CD4-positive, alpha-beta T cell (primary cell): ENCODE results near the gene SYT2. TPM values are rescaled to one million over a fixed set of nuclear protein-coding genes. Genes with fewer than 3 reads are reported as not detected.

Source experiments
- ATAC-seq: fragments of 200-7000 bp; cut with Tn5 transposase; one replicate; pipeline ENCODE4 v1.10.0; 2022; ENCODE audit warnings: mild to moderate bottlenecking; ENCODE audit not compliant: poor library complexity
- CTCF ChIA-PET: fragments of 350-600 bp; sonication (Branson Sonifier 250); formaldehyde crosslinking; loops from one replicate; lab custom pipeline; 2021; ENCODE audit warnings: antibody characterized with exemption, inconsistent platforms; lab: Charles Lee
- POLR2A ChIA-PET: fragments of 350-600 bp; sonication (Branson Sonifier 250); formaldehyde crosslinking; loops from one replicate; lab custom pipeline; 2021; ENCODE audit warnings: antibody characterized with exemption, inconsistent platforms; lab: Charles Lee
- DNase-seq, 14 experiments: peaks; one replicate each; pipeline ENCODE4 v3.0.0-alpha.2; 2013 to 2020; ENCODE audit warnings: mixed read lengths in 2 of 14
- H3K27ac ChIP-seq, 2 donors: one replicate each; pipeline versions ENCODE4 v1.5.1 to v1.7.0; 2013; ENCODE audit warnings: low read length in 2 of 2, low read depth in 1 of 2, mild to moderate bottlenecking in 1 of 2
- H3K27me3 ChIP-seq, 2 experiments: 1 replicate in 1 of 2; 2 replicates in 1 of 2; pipeline versions ENCODE4 v1.6.1 to v1.7.0; 2013; ENCODE audit warnings: low read length in 2 of 2, control low read depth in 1 of 2, mild to moderate bottlenecking in 1 of 2, moderate library complexity in 1 of 2; ENCODE audit not compliant: insufficient read depth in 2 of 2, control insufficient read depth in 1 of 2
- H3K36me3 ChIP-seq: one replicate; pipeline ENCODE4 v1.6.1; 2013; ENCODE audit warnings: low read length, control low read depth; ENCODE audit not compliant: insufficient read depth
- H3K4me1 ChIP-seq: one replicate; pipeline ENCODE4 v1.6.1; 2013; ENCODE audit warnings: low read length, control low read depth; ENCODE audit not compliant: insufficient read depth
- H3K4me3 ChIP-seq: one replicate; pipeline ENCODE4 v1.5.1; 2013; ENCODE audit warnings: mild to moderate bottlenecking, low read length, moderate library complexity
- H3K9me3 ChIP-seq, 2 experiments: 1 replicate in 1 of 2; 2 replicates in 1 of 2; pipeline versions ENCODE4 v1.6.1 to v1.7.0; 2013; ENCODE audit warnings: low read length in 2 of 2, mild to moderate bottlenecking in 2 of 2, control low read depth in 1 of 2, moderate library complexity in 1 of 2; ENCODE audit not compliant: control insufficient read depth in 1 of 2, insufficient read depth in 1 of 2
- H3K27ac Mint-ChIP-seq: one replicate; pipeline ENCODE4 v1.8.0; 2020; ENCODE audit warnings: mixed read lengths
- H3K27me3 Mint-ChIP-seq: one replicate; pipeline ENCODE4 v1.8.0; 2021; ENCODE audit warnings: mixed read lengths
- H3K36me3 Mint-ChIP-seq: one replicate; pipeline ENCODE4 v1.8.0; 2021; ENCODE audit warnings: low read depth, mixed read lengths
- H3K4me1 Mint-ChIP-seq: one replicate; pipeline ENCODE4 v1.8.0; 2021; ENCODE audit warnings: low read depth, mixed read lengths
- H3K4me3 Mint-ChIP-seq: one replicate; pipeline ENCODE4 v1.8.0; 2020; ENCODE audit warnings: mild to moderate bottlenecking, mixed read lengths
- H3K9me3 Mint-ChIP-seq: one replicate; pipeline ENCODE4 v1.8.0; 2020; ENCODE audit warnings: mixed read lengths
- intact Hi-C, 2 experiments: fragments of 100-400 bp; cut with DNase I in 1 of 2; cut with micrococcal nuclease in 1 of 2; formaldehyde crosslinking; loops; one replicate each; pipeline versions ENCODE4 v1.15.1 to v1.9.0; 2023 to 2025; cut with DNase I, micrococcal nuclease
- total RNA-seq, 174 experiments: library from RNA in 2 of 174; stranded (reverse) in 2 of 174; gene quantifications; one replicate each; pipeline ENCODE4 v1.2.3 and lab custom pipeline; 2021 to 2026
- TF ChIP-seq, protein P1 (sequence below): fragments of 200-600 bp; IDR thresholded peaks from one replicate; pipeline ENCODE4 v1.8.0; 2022; ENCODE audit warnings: antibody characterized with exemption, mild to moderate bottlenecking

The SYT2 gene
- total RNA-seq, 2 experiments from 2014 or later: not detected

DNA sequence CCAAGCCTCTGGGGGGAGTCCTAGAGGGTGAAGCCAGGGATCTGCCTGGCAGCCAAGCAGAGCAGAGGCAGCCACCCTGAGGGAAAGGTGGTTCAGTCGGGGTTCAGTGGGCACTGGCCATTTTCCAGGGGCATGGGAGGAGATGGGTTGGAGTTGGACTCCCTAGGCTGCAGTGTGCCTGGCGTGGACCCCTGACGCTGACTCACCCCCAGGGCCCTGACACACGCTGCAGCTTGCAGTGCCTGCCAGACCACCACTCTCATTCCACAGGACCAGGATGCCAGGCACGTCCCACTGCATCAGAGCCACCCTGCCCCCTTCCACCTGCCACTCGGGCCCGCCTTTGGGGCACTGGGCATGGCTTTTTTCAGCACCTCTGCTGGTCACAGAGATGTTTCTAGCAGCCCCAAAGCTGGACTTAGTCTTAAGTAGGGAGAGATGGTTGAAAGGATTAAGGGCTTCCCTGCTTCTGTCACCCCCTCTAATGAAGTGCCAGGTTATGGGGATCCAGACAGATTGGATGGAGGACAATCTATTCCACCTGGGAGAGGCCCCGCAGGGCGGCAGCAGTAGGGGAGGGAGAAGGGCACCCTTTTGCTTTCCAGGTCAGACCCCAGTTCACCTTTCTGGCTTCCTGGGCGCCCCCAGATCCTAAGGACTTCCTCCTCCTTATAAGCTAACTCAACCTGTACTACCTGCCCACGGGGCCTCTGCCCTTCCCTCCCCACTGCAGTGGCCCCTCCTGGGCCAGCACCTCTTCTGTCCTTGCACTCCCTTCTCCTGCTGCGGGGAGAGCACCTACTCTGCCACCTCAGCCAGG is 1.6 kb downstream of the SYT2 start:
- TF ChIP-seq, protein P1, sequence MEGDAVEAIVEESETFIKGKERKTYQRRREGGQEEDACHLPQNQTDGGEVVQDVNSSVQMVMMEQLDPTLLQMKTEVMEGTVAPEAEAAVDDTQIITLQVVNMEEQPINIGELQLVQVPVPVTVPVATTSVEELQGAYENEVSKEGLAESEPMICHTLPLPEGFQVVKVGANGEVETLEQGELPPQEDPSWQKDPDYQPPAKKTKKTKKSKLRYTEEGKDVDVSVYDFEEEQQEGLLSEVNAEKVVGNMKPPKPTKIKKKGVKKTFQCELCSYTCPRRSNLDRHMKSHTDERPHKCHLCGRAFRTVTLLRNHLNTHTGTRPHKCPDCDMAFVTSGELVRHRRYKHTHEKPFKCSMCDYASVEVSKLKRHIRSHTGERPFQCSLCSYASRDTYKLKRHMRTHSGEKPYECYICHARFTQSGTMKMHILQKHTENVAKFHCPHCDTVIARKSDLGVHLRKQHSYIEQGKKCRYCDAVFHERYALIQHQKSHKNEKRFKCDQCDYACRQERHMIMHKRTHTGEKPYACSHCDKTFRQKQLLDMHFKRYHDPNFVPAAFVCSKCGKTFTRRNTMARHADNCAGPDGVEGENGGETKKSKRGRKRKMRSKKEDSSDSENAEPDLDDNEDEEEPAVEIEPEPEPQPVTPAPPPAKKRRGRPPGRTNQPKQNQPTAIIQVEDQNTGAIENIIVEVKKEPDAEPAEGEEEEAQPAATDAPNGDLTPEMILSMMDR: no peak
- H3K9me3 ChIP-seq: peaks cover 0 to 11% of the 10 kb centered on the region in 2 experiments
- H3K4me1 ChIP-seq: peaks cover 10% of the 10 kb centered on the region
- Mint-ChIP-seq H3K9me3 (no peaks in the 10 kb centered on the region), H3K4me3 (no peak overlapping the region), H3K36me3 (no peaks in the 10 kb centered on the region), H3K27ac (no peak overlapping the region), H3K27me3 (peaks cover 87% of the 10 kb centered on the region), H3K4me1 (no peaks in the 10 kb centered on the region)
- no peak overlapping the region for H3K4me3 ChIP-seq
- peaks cover 58 to 75% of the 10 kb centered on the region in 2 experiments for H3K27me3 ChIP-seq
- ATAC-seq: no peak
- no peaks in the 10 kb centered on the region for H3K36me3 ChIP-seq
- DNase-seq: no peak
- POLR2A ChIA-PET: no interaction called here
- intact Hi-C loops: no loop called here
- H3K27ac ChIP-seq: no peak overlapping the region
- CTCF ChIA-PET: no interaction called here

DNA sequence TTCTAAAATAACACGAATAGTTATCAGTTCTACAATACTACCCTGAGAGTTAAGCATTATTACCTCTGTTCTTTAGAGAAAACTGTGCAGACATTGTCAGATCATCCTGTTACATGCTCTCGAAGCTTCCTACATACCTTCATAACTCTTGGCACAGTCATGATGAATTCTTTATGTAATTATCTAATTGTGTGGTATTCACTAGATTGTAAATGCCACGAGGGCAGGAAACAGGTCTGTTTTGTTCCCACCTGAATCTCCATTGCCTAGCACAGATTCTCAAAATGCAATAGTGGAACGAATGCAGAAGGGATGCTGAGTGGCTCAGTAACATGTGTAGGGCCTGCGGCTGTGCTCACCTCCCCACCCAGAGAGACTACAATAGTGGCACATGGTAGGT is 3.4 kb downstream of the SYT2 start:
- POLR2A ChIA-PET: no interaction called here
- intact Hi-C loops: no loop called here
- CTCF ChIA-PET: no interaction called here
- Histone ChIP-seq H3K36me3 (no peaks in the 10 kb centered on the region), H3K27ac (no peak overlapping the region), H3K4me3 (no peak overlapping the region), H3K4me1 (peaks cover 10% of the 10 kb centered on the region), H3K27me3 (peaks cover 56 to 64% of the 10 kb centered on the region in 2 experiments), H3K9me3 (peaks cover 0 to 13% of the 10 kb centered on the region in 2 experiments)
- Mint-ChIP-seq H3K4me3 (no peak overlapping the region), H3K9me3 (no peaks in the 10 kb centered on the region), H3K4me1 (no peaks in the 10 kb centered on the region), H3K27me3 (peaks cover 85% of the 10 kb centered on the region), H3K36me3 (no peaks in the 10 kb centered on the region), H3K27ac (no peak overlapping the region)
- TF ChIP-seq, protein P1: no peak
- DNase-seq (no peak), ATAC-seq (no peak)

DNA sequence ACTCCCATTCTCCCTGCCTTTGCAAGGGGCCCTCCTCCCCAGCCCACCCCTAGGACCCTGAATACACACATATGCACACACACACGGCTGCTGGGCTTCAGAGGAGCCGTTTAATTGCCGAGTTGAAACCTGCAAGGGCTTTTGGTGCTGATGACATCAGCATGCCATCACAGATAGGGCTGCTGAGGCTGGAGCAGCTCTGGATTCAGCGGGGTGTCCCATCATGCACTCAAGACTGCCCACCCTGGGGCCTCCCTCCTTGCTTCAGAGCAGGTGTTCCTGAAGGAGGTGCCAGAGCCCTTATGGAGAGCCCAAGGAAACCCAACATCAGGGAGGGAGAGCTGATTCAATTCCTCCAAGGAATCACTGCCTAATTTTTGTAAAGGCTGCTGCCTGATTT is 5.7 kb downstream of the SYT2 start:
- Mint-ChIP-seq H3K27me3 (peaks cover 72% of the 10 kb centered on the region), H3K4me1 (no peaks in the 10 kb centered on the region), H3K4me3 (no peak overlapping the region), H3K9me3 (no peaks in the 10 kb centered on the region), H3K36me3 (no peaks in the 10 kb centered on the region), H3K27ac (no peak overlapping the region)
- CTCF ChIA-PET: no interaction called here
- H3K27me3 ChIP-seq: peaks cover 38 to 43% of the 10 kb centered on the region in 2 experiments
- intact Hi-C loops: no loop called here
- no peak for ATAC-seq
- H3K4me3 ChIP-seq: no peak overlapping the region
- TF ChIP-seq, protein P1: no peak
- no peak for DNase-seq
- POLR2A ChIA-PET: no interaction called here
- H3K27ac ChIP-seq: no peak overlapping the region
- H3K9me3 ChIP-seq: peaks cover 0 to 11% of the 10 kb centered on the region in 2 experiments
- peaks cover 1% of the 10 kb centered on the region for H3K4me1 ChIP-seq
- H3K36me3 ChIP-seq: no peaks in the 10 kb centered on the region
